Ovary (tissue), 3 donors: ENCODE results near the gene OPA1.

Experiments
- EP300 ChIP-seq: sonication (generic); formaldehyde crosslinking; IDR thresholded peaks from one replicate; pipeline ENCODE4 v1.6.1; 2017; ENCODE audit warnings: antibody characterized with exemption
- TF ChIP-seq, protein P1 (sequence below), 3 donors: fragments of 450-650 bp in 2 of 3; fragments of 200-600 bp in 1 of 3; IDR thresholded peaks; one replicate each; pipeline versions ENCODE4 v1.5.1 to v1.8.0; 2016 to 2022; ENCODE audit warnings: antibody characterized with exemption in 3 of 3, mild to moderate bottlenecking in 1 of 3
- donor health status: DM: no; HTN: no; CAD: no.

DNA sequence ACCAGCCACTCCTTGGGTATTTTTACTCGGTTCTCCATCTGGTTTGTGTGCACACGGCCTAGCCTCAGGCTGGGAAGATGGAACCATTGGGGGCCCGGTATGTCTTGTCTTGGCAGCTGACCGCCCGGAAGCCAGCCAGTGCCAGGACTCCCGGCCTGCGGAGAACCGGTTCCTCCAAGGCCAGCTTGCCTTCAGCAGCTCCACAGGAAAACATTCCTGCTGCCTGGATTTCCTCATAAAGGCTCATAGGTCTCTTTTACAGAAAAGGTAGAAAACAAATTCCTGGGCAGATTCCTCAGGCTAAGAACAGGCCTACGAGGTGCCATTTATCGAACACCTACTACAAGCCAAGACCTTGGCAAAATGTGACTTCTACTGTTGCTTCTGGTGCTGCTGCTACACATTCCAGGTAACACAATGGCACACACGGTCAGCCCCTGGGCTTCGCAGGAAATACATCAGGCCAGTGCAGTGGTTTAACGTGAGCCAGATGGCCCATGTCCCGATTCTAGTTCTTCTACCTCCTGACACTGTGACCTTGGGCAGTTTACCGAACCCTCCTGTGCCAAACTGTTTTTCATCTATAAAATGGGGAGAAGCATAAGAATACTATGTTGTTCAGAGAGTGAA is 141.8 kb downstream of the OPA1 start:
- TF ChIP-seq, protein P1, sequence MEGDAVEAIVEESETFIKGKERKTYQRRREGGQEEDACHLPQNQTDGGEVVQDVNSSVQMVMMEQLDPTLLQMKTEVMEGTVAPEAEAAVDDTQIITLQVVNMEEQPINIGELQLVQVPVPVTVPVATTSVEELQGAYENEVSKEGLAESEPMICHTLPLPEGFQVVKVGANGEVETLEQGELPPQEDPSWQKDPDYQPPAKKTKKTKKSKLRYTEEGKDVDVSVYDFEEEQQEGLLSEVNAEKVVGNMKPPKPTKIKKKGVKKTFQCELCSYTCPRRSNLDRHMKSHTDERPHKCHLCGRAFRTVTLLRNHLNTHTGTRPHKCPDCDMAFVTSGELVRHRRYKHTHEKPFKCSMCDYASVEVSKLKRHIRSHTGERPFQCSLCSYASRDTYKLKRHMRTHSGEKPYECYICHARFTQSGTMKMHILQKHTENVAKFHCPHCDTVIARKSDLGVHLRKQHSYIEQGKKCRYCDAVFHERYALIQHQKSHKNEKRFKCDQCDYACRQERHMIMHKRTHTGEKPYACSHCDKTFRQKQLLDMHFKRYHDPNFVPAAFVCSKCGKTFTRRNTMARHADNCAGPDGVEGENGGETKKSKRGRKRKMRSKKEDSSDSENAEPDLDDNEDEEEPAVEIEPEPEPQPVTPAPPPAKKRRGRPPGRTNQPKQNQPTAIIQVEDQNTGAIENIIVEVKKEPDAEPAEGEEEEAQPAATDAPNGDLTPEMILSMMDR (IDR thresholded peaks at IDR 0.05) = no peak
- no peak for TF ChIP-seq EP300
